Stimulated activated CD4-positive, alpha-beta T cell treated with anti-CD3 and anti-CD28 coated beads, Interleukin-4, amount 100 ng/mL, for 48 hours (primary cell): ENCODE results near the gene LRP4.
"Not testable (repeated sequence)": the region's sequence is repeated elsewhere in the genome, so short reads cannot be mapped to it uniquely, and the experiment has no call there.

ENCODE experiments used
- DNase-seq, 2 donors: peaks; one replicate each; pipeline ENCODE4 v3.0.0-alpha.2; 2020; ENCODE audit warnings: low read depth in 2 of 2

Gene LRP4, protein sequence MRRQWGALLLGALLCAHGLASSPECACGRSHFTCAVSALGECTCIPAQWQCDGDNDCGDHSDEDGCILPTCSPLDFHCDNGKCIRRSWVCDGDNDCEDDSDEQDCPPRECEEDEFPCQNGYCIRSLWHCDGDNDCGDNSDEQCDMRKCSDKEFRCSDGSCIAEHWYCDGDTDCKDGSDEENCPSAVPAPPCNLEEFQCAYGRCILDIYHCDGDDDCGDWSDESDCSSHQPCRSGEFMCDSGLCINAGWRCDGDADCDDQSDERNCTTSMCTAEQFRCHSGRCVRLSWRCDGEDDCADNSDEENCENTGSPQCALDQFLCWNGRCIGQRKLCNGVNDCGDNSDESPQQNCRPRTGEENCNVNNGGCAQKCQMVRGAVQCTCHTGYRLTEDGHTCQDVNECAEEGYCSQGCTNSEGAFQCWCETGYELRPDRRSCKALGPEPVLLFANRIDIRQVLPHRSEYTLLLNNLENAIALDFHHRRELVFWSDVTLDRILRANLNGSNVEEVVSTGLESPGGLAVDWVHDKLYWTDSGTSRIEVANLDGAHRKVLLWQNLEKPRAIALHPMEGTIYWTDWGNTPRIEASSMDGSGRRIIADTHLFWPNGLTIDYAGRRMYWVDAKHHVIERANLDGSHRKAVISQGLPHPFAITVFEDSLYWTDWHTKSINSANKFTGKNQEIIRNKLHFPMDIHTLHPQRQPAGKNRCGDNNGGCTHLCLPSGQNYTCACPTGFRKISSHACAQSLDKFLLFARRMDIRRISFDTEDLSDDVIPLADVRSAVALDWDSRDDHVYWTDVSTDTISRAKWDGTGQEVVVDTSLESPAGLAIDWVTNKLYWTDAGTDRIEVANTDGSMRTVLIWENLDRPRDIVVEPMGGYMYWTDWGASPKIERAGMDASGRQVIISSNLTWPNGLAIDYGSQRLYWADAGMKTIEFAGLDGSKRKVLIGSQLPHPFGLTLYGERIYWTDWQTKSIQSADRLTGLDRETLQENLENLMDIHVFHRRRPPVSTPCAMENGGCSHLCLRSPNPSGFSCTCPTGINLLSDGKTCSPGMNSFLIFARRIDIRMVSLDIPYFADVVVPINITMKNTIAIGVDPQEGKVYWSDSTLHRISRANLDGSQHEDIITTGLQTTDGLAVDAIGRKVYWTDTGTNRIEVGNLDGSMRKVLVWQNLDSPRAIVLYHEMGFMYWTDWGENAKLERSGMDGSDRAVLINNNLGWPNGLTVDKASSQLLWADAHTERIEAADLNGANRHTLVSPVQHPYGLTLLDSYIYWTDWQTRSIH (N-terminal part only)

DNA sequence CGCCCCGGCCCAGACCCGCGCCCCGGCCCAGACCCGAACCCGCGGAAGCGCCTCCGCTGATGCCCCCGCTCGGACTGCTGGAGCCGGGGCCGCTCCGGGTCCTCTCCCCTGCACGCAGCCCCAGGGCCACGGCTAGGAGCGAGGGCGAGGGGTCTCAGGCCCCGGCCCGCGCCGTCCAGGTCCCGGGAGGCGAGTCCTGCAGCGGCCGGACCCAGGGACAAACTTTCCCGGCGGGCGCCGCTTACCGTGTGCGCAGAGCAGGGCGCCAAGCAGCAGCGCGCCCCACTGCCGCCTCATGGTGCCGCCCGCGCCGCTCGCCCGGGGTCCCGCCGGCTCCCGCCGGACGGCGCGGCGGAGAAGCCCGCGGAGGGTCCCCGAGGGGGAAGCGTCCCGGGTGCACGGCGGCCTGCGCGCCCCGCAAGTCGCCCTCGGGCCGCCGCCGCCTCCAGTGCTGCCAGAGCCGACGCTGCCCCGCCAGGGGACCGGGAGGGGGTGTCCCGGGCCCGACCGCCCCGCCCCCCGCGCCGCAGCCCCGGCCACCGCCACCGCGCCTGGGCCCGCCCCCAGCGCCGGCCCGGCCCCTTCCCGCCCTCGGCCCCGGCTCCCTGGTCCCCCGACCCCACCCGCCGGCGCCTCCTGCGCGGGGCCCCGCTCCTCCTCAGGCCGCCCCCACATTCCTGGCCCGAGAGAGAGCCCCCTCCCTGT is at the start of gene LRP4:
Gene LRP4, minus strand, starts transcription at position 468 of the 705 bp plus-strand sequence. Its CDS starts 171 bp downstream, at position 297.
- DNase-seq: peak in 1 of 2 donors; percentile 28

DNA sequence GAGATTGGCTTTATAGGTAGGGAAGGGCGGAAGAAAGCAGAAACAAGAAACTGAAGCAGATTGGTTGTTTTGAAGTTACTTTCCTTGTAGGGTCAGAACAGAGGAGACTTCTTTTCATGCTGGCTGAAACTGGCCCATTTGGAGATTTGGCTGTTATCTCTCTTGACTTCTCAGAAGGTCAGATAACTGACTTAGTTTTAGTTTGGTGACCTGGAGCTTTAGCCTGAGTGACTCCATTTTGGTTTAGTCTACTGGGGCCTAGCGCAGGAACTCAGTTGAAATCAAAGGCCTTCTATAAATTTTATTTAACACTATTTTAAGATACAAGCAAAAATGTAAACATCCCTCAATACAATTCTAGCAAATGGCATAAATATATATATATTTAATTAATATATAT is 49.6 kb upstream of the LRP4 start:
- no peak for DNase-seq

DNA sequence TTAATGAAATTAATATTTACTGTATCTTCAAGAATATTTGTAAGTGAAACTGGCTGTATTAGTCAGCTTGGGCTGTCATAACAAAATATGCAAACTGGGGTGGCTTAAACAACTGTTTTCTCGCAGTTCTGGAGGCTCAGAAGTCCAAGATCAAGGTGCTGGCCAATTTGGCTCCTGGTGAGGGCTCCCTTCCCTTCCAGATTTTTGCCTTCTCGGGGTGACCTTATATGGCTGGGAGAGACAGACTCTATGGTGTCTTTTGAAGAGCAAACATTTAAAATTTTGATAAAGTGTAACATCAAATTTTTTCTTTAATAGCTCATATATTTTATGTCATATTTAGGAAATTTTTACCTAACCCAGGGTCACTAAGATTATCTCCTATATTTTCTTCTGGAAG is 48.4 kb upstream of the LRP4 start:
- DNase-seq: no peak

DNA sequence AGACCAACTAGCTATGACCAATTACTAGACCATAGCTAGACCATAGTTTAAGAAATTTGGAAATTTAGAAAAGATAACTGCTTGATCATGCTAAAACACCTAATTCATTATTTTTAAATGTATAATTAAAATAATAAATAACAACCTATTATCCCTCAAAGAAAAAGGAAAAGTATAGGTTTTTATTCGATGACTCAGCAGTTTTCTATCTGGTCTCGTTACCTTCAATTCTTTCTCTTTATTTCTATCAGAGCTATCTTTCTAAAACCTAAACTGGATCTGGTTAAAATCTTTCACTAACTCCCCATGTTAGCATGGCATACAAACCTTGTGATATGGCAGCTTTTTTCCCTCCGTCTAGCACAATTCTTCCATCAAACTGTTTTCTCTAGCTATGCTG is 45.5 kb upstream of the LRP4 start:
- no peak for DNase-seq

DNA sequence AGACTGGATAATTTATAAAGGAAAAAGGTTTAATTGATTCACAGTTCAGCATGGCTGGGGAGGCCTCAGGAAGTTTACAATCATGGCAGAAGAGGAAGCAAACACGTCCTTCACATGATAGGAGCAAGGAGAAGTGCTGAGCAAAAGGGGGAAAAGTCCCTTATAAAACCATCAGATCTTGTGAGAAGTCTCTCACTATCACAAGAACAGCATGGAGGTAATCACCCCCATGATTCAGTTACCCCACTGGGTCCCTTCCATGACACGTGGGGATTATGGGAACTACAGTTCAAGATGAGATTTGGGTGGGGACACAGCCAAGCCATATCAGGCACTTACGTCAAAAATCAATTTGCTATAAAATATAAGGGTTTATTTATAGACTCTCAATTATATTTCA is 43.5 kb upstream of the LRP4 start:
- DNase-seq: not testable (repeated sequence)

DNA sequence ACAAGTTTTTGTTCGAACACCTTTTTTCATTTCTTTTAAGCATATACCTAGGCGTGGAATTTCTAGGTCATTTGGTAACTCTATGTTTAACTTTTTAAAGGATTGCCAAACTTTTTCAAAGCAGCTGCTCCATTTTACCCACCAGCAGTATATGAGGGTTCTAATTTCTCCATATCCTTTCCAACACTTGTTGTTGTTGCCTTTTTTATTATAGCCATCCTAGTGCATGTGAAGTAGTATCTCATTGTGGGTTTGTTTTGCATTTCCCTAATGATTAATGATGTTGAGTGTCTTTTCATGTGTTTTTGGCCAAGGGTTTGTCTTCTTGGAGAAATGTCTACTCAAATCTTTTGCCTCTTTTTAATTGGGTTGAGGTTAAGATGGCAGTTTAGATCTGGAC is 42.7 kb upstream of the LRP4 start:
- no peak for DNase-seq

DNA sequence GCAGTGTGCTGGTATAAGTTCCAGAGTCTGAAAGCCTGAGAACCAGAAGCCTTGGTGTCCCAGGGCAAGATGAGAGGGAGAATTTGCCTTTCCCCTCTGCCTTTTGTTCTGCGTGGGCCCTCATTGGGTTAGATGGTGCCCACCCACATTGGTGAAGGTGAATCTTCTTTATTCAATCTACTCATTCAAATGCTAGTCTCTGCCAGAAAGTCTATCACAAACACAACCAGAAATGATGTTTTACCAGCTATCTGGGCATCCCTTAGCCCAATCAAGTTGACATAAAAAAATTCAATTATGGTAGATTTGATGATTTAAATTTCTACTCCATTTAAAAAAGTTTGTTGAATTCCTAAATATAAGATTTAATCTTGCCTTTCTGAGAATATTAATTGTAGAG is 40.4 kb upstream of the LRP4 start:
- DNase-seq: no peak

DNA sequence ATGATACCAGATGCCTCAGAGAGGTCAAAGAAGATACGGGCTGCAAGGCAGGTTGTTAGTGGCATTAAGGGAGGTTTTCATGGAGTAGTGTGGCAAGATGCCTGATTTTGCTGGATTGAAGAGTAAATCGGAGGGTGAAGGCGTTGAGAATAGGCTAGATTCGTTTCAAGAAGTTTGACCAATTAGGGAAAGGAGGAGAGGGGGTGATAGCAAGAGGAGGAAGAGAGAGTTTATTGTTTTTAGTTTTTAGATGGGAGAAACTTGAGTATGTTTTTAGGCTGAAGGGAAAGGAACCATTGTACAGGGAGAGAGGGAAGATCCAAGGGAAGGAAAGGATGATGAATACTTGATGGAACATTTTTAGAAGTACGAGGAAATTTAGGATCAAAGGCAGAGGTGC is 34.7 kb upstream of the LRP4 start:
- no peak for DNase-seq

DNA sequence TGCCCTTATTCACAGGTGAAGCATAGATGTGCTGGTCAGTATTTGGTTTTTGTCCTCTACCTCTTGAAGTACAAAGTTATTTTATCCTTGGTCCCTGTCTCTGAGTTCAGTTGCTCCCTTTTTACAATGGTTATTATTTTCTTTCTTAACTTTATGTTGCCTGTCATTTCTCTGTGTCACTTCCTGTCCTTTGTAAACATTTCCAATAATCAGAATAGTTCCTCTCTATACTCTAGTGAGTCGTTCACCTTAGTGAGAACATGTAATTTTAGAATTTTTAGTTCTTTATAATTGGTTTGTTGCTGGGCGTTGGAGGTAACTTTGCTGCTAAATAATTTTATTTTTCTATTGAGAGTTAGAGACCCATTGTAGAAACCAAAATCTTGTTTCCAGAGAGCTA is 34.2 kb upstream of the LRP4 start:
- DNase-seq: no peak

DNA sequence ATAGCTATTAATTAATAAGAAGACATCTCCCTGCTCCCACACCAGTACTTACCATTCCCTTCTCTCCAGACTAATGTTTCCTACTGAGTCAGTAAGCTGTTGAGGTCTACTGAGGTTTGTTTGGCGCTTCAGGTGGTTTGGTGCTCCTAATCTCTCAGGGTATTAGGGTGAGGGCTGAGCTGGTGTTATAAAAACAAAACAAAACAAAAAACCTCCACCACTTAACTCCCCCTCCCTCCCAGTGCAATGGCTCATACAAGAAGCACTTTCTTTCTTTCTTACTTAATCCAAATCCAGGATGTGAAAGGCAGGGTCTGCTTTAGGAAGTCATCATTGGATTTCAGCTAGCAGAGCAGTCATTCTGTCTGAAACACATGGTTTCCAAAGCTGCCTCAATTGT is 33.5 kb upstream of the LRP4 start:
- DNase-seq: no peak

DNA sequence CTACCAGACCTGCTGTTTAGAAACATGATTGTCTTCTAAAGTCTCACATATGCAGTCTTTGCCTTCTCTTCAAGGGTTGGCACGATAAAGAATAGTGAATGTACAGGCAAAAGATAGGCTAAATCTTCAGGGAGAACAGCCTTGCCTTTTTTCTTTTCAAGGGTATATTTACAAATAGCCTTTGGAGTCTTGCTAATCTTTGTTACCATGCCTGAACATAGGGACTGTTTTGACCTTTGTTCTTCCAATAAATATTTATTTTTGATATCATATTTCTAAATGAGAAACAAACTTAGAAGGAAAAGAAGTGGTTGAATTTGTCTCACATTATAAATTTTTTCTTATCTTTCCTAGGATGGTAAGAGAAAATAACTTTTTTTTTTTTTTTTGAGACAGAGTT is 30.9 kb upstream of the LRP4 start:
- no peak for DNase-seq

DNA sequence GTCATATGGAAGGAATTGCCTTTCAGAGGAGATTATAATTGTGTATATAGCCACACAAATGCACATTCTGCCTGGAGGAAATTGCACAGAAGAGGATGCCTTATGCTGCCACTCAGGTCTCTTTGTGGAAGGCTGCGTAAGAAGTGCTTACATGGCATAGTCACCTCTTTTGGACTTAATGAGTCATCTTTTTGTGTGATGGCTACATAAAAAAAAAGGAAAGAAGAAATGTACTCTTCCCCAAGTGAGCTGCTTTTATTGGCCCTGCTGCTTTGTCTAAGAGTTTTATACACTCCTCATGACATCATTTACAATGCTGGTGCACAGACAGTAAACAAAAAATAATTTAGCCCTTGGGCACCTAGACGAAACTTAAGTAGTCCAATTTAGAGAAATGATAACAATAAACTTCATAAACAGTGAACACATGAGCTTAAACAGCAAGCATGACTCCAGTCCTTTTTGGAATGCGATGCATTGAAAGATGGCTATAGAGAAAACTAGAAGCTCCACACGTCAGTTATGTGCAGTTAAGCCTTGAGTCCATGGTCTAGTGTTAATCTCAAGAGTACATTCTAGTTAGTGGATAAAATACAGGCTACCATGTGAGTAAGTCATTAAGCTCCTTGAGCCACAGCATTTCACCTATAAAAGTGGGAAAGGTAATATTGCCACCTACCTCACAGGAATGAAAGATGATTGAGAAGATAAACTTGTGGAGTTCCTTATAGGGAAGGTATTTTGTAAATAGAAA is 30.2 kb upstream of the LRP4 start:
- DNase-seq: no peak

DNA sequence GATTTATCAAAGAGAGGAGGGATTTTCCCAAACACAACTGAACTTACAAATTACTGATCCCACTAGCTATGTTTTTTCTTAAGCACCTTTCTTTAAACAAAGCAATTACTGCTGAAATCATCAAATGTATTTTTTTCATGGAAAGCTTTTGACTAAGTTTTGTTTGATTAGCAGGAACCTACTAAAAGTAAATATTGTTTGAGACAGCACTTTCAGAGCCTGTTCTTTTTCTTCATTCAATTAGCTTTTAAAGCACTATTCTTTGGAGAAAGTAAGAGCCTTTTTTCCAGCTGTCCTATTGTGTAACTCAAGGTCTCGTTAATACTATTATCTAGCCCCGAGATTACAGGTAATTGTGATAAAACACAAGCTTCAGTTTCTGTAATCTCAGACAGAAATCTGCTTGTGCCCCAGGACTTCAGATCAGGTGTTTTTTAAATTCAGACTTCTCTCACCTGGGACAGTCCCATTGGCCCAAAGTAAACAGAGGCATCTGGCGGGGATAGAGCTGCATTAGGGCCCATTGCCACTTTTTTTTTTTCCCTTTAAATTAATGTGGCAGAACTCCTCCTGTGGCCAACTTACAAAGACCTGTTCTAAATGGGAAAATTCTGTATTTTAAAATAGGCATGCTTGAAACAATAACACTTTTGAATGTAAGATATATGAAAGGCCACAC is 29.2 kb upstream of the LRP4 start:
- no peak for DNase-seq

DNA sequence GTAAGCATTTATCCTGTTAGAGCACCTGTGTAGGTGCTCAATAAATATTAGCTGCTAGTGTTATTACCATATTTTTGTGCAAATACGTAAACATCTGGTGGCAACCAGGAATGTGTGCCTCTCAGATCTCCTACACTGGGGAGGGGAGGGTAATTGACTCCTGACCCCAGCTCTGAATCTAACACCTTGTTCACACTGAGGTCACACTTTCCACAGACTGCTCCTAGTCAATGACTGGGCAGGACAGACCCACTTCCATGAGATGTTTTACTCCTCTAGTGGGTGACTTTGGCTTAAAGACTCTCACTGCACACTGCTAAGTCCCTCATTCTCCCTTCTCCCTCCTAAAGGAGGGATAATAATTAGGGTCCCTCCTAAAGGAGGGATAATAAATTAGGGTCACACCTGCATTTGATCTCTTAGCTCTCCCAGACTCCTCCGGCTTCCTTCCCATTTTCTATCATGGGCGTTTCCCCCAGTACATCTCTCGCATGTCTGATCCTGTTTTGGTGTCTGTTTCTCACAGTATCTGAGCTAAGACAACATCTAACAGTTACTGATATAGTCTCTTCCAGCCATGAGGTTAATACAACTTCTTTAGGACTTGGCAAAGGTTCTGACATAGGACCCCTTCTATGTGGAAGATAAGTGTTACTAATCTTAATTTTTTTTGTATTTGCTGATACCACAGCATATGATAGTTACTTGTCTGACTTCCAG is 26.2 kb upstream of the LRP4 start:
- DNase-seq: no peak

DNA sequence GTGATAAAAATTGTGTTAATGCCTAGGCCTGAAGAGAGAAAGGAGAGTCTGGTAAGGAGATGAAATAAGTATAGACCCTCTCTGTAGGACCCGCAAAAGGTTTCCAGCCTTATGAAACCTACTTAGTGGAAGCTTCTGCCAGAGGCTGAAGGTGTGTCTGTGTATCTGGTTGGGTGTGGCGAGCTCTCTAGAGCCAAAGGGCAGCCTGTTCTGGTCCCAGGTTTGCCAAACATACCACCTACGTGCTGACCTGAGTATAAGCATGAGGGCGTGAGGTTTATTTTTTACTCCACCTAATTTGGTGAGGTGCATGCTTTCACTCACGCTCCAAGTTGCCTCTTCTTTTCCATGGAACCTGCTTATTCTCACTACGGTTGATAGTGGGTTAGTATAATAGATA is 23.8 kb upstream of the LRP4 start:
- no peak for DNase-seq

DNA sequence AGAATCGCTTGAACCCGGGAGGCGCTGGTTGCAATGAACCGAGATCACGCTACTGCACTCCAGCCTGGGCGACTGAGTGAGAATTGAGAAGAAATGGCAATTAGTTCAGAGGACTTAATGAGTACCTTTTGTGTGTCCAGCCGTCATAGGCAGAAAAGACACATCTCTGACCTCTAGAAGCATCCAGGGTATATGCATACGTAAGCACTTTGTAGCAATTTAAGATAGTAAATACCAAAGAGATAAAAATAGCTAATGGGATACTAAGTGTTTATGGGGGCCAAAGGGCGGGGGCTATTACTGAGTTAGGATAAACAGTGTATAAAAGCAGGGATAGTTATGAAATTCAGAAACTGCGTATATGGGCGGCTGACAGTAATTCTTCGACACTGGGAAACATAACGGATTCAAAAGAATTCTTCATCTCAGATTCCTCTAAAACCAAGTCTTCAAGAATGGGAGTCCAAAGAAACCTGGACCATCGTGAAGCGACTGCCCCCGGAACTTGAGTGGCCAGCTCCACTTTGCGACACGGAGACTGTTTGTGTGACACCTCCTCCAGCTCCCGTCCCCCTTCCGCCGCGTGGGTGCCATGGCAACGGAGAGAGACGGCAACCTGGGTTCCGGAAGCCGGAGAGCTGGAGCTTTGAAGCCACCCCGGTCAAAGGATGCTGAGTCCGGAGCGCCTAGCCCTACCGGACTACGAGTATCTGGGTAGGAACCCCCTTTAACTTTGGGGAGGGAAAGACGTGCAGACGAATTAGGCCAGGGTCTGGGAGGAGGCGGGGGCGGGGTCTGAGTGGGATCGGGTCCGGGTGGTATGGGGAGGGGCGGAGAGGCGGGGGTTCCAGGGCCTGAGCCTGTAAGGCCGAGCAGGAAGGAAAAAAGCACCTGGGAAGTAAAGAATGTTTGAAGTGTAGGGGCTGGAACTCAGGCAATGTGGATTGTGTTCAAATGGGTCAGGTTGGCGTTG is 18.1 kb upstream of the LRP4 start, which contains the start of gene CSTPP1:
Gene CSTPP1, plus strand, starts transcription at position 624 of the 973 bp plus-strand sequence. Its CDS starts 45 bp downstream, at position 669.
- DNase-seq: peak; percentile 94 to 95

DNA sequence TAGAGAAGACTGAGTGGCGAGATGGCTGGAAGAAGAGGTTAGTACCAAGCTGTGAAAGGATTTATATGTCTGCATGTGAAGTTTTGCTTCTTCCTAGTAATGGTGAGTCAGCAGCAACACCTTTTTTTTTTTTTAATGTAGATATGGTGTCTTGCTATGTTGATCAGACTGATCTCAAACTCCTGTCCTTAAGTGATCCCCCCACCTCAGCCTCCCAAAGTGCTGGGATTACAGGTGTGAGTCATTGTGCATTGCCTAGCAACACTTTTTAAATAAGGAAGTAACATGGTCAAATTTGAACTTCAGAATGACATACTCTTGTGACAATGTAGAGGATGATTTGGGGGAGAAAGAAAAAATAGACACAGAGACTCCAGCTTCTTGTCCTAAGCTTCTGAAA is 11.7 kb upstream of the LRP4 start:
- no peak for DNase-seq

DNA sequence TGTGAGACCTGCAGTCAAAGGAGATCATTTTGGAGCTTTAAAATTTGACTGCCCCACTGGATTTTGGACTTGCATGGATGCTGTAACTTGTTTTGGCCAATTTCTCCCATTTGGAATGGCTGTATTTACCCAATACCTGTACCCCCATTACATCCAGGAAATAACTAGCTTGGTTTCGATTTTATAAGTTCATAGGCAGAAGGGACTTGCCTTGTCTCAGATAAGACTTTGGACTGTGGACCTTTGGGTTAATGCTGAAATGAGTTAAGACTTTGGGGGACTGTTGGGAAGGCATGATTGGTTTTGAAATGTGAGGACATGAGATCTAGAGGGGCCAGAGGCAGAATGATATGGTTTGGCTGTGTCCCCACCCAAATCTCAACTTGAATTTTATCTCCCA is 10.4 kb upstream of the LRP4 start:
- DNase-seq: not testable (repeated sequence)
